ENCODE results near the gene FUT2.

DNA sequence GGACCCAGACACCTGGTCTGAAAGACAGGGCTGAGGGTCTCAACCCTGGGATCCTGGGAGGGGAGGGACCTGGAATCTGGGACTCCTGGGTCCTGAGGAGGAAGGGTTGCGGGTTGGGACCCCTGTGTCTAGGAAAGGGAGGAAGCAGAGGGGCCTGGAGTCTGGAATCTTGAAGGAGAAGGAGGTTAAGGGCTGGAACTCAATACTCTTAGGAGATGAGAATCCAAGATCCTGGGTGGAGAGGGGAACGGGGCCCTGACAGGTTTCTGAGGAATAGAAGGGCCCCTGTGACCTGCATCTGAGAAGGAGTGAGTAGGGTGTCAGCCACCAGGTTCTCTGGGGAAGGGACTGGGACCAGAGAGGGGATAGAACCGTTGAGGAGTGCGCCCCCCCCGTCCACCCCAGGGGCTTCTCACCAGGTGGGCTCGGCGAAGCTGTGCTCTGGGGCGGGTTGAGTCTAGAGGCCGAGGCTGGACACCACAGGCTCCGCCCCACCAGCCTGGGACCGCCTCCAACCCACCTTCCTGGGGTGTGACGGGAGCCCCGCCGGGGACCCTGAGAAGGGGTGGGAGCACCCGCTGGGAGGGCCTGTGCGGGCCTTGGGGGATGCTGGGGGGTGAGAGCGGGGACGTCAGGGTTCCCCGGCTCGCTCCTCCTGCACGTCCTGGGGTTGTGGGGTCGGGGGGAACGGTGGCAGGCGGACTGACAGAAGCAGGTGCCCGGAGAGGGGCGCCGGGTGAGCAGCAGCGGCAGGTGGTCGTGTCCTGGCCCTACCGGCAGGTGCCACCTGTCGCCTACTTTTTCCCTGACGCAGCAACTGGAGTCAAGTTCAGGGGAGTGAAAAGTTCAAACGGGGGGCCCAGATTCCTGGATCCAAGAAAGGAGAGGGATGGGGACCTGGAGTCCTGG, 23.7 kb downstream of the FUT2 start, which contains the start of gene MAMSTR:
- TF ChIP-seq ZBTB7A (tag by site-specific recombination; IDR thresholded peaks at IDR 0.05; ENCODE audit: low read depth), result no peak
- TF ChIP-seq, protein P1, sequence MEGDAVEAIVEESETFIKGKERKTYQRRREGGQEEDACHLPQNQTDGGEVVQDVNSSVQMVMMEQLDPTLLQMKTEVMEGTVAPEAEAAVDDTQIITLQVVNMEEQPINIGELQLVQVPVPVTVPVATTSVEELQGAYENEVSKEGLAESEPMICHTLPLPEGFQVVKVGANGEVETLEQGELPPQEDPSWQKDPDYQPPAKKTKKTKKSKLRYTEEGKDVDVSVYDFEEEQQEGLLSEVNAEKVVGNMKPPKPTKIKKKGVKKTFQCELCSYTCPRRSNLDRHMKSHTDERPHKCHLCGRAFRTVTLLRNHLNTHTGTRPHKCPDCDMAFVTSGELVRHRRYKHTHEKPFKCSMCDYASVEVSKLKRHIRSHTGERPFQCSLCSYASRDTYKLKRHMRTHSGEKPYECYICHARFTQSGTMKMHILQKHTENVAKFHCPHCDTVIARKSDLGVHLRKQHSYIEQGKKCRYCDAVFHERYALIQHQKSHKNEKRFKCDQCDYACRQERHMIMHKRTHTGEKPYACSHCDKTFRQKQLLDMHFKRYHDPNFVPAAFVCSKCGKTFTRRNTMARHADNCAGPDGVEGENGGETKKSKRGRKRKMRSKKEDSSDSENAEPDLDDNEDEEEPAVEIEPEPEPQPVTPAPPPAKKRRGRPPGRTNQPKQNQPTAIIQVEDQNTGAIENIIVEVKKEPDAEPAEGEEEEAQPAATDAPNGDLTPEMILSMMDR (tag by site-specific recombination; IDR thresholded peaks at IDR 0.05), result no peak
- no peak for TF ChIP-seq ZFP37 (tag by site-specific recombination; IDR thresholded peaks at IDR 0.05)

Data from HEK293 (cell line).